LNCaP clone FGC (cell line): Measurements from ENCODE around the gene FAM186B.
A peak's percentile ranks its signal among the peaks of the same experiment; 100 is the strongest.

Source experiments
- DNase-seq: peaks from one replicate; pipeline ENCODE4 v3.0.0-alpha.2; 2011; ENCODE audit warnings: low read depth
- H3K4me3 ChIP-seq: 2 replicates; pipeline ENCODE4 v1.5.1; 2011; ENCODE audit warnings: mild to moderate bottlenecking, low read depth, low read length, control low read depth
- CTCF ChIP-seq: IDR thresholded peaks from 2 replicates; pipeline ENCODE4 v1.5.1; 2012; ENCODE audit warnings: mild to moderate bottlenecking; ENCODE audit not compliant: control insufficient read depth, insufficient read depth; ENCODE audit errors: extremely low read depth

Gene FAM186B

GRCh38 chr12:49609875-49610154 is 4.4 kb upstream of the FAM186B start:
- H3K4me3 ChIP-seq: no peak overlapping the region
- DNase-seq: no peak
- TF ChIP-seq CTCF: peak; percentile 59

- TF ChIP-seq CTCF: no peak
- no peak for DNase-seq
- no peak overlapping the region for H3K4me3 ChIP-seq
Observed at GRCh38 chr12:49609059-49609874, 3.8 kb upstream of the FAM186B start.

- no peak for DNase-seq
- TF ChIP-seq CTCF: no peak
- no peak overlapping the region for H3K4me3 ChIP-seq
Observed at GRCh38 chr12:49604856-49605255, 583 bp downstream of the FAM186B start.

GRCh38 chr12:49603721-49604120 is 1.7 kb downstream of the FAM186B start:
- no peak for DNase-seq
- TF ChIP-seq CTCF: no peak
- H3K4me3 ChIP-seq: no peak overlapping the region

- no peak for TF ChIP-seq CTCF
- no peak overlapping the region for H3K4me3 ChIP-seq
- DNase-seq: no peak
Observed at GRCh38 chr12:49599961-49600360, 5.5 kb downstream of the FAM186B start.

GRCh38 chr12:49598527-49598926 is 6.9 kb downstream of the FAM186B start:
- no peak for DNase-seq
- TF ChIP-seq CTCF: no peak

More at GRCh38 chr12:49598527-49598926, 6.9 kb downstream of the FAM186B start:
- H3K4me3 ChIP-seq: no peak overlapping the region
